A549 (cell line): Measurements from ENCODE around the gene POLR1D.

Experiments used
- CHD2 ChIP-seq: fragments of 150-350 bp; IDR thresholded peaks from 2 replicates; pipeline ENCODE4 v1.6.1; 2014; ENCODE audit warnings: low read length; ENCODE audit not compliant: partially characterized antibody
- CTCF ChIP-seq: fragments of >200 bp; sonication (Bioruptor Twin); formaldehyde crosslinking; IDR thresholded peaks from 3 replicates; pipeline ENCODE4 v1.5.1; 2016
- ELK1 ChIP-seq: fragments of 150-350 bp; IDR thresholded peaks from 2 replicates; pipeline ENCODE4 v1.6.1; 2014; ENCODE audit warnings: low read depth, mild to moderate bottlenecking, low read length
- EP300 ChIP-seq, 2 experiments: fragments of >200 bp; sonication (Bioruptor Twin); formaldehyde crosslinking; IDR thresholded peaks; 2 replicates in 1 of 2; 3 replicates in 1 of 2; pipeline ENCODE4 v1.6.1; 2016 to 2017
- JUN ChIP-seq, 2 experiments: fragments of >200 bp; sonication (Bioruptor Twin); formaldehyde crosslinking; IDR thresholded peaks; 2 replicates in 1 of 2; 3 replicates in 1 of 2; pipeline ENCODE4 v1.6.1; 2016 to 2017
- KDM1A ChIP-seq: fragments of 200-600 bp; sonication (generic); IDR thresholded peaks from 2 replicates; pipeline ENCODE4 v1.6.1; 2016; ENCODE audit warnings: low read depth, mild to moderate bottlenecking
- MYC ChIP-seq: IDR thresholded peaks from 2 replicates; pipeline ENCODE4 v1.6.1; 2012; ENCODE audit warnings: mild to moderate bottlenecking, inconsistent platforms, low read length, improper control_type of control experiment, borderline replicate concordance
- NPAS2 ChIP-seq: fragments of 250-450 bp; sonication (Bioruptor Pico); IDR thresholded peaks from 2 replicates; pipeline ENCODE4 v1.8.0; 2022; ENCODE audit warnings: mild to moderate bottlenecking, moderate library complexity, borderline replicate concordance
- POLR2A ChIP-seq: IDR thresholded peaks from 2 replicates; pipeline ENCODE4 v1.6.1; 2012; ENCODE audit warnings: mild to moderate bottlenecking, low read length
- RAD21 ChIP-seq, 2 experiments: fragments of >200 bp in 1 of 2; sonication (Bioruptor Twin) in 1 of 2; formaldehyde crosslinking in 1 of 2; IDR thresholded peaks in 1 of 2; conservative IDR thresholded peaks in 1 of 2; 2 replicates in 1 of 2; 3 replicates in 1 of 2; pipeline ENCODE4 v1.6.1; 2012 to 2018; ENCODE audit warnings: inconsistent platforms in 1 of 2
- RFX5 ChIP-seq: fragments of 450-650 bp; IDR thresholded peaks from 2 replicates; pipeline ENCODE4 v1.7.1; 2014; ENCODE audit warnings: antibody characterized with exemption, mild to moderate bottlenecking, moderate library complexity
- SREBF2 ChIP-seq: fragments of 450-650 bp; IDR thresholded peaks from 2 replicates; pipeline ENCODE4 v1.6.1; 2014; ENCODE audit warnings: mild to moderate bottlenecking, moderate library complexity

- TF ChIP-seq CTCF = no peak
- no peak for TF ChIP-seq ELK1
- no peak for TF ChIP-seq POLR2A
- TF ChIP-seq EP300 (IDR thresholded peaks at IDR 0.05) = no peak
- TF ChIP-seq RAD21 (conservative IDR thresholded peaks at IDR 0.05 in 1 of 2, IDR thresholded peaks at IDR 0.05 in 1 of 2) = no peak
- TF ChIP-seq CHD2 = no peak
- TF ChIP-seq SREBF2 = no peak
- no peak for TF ChIP-seq MYC
- TF ChIP-seq KDM1A = no peak
- no peak for TF ChIP-seq RFX5
- no peak for TF ChIP-seq NPAS2 (CRISPR knock-in tag)
- no peak for TF ChIP-seq JUN (IDR thresholded peaks at IDR 0.05)
Observed at GRCh38 chr13:27654059-27654458, 32.4 kb downstream of the POLR1D start.
